Gastrocnemius medialis (tissue), 4 donors: Measurements from ENCODE around the gene RASSF6.

Experiments used
- POLR2A ChIP-seq, 2 donors: fragments of 450-650 bp; IDR thresholded peaks; one replicate each; pipeline ENCODE4 v1.6.1; 2017; ENCODE audit warnings: antibody characterized with exemption in 2 of 2, mild to moderate bottlenecking in 2 of 2, moderate library complexity in 2 of 2
- TF ChIP-seq, protein P1 (sequence below), 5 experiments: fragments of 450-650 bp in 3 of 5; fragments of 200-600 bp in 2 of 5; sonication (generic) in 2 of 5; IDR thresholded peaks in 4 of 5; conservative IDR thresholded peaks in 1 of 5; 1 replicate in 4 of 5; 2 replicates in 1 of 5; pipeline ENCODE4 v1.5.1; 2016 to 2019; ENCODE audit warnings: antibody characterized with exemption in 5 of 5, mild to moderate bottlenecking in 3 of 5, moderate library complexity in 3 of 5

DNA sequence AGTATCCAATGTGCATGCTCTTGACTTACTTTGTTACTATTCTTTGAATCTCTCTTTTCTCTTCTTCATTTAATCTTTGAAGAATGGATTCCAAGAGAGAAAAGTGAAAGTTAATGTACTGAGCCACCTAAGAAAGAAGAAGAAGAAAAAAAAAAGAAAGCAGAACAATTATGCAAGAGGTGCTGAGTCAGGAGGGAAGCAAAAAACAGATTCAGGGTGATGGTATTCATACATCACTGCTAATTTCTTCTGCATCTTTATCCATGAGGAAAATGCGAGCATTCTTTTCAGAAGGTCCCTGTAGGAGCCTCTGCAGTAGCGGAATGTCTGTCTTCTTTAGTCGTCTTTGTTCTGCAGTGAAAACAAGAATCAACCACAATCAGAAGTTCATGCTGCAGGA lies 43.9 kb downstream of the RASSF6 start:
- TF ChIP-seq, protein P1, sequence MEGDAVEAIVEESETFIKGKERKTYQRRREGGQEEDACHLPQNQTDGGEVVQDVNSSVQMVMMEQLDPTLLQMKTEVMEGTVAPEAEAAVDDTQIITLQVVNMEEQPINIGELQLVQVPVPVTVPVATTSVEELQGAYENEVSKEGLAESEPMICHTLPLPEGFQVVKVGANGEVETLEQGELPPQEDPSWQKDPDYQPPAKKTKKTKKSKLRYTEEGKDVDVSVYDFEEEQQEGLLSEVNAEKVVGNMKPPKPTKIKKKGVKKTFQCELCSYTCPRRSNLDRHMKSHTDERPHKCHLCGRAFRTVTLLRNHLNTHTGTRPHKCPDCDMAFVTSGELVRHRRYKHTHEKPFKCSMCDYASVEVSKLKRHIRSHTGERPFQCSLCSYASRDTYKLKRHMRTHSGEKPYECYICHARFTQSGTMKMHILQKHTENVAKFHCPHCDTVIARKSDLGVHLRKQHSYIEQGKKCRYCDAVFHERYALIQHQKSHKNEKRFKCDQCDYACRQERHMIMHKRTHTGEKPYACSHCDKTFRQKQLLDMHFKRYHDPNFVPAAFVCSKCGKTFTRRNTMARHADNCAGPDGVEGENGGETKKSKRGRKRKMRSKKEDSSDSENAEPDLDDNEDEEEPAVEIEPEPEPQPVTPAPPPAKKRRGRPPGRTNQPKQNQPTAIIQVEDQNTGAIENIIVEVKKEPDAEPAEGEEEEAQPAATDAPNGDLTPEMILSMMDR (IDR thresholded peaks at IDR 0.05 in 4 of 5, conservative IDR thresholded peaks at IDR 0.05 in 1 of 5): no peak
- TF ChIP-seq POLR2A (IDR thresholded peaks at IDR 0.05): no peak
